B cell (primary cell): ENCODE results near the gene HES7.

Experiments used
- CTCF ChIP-seq: fragments of 200-600 bp; IDR thresholded peaks from one replicate; pipeline ENCODE4 v1.8.0; 2022; ENCODE audit warnings: antibody characterized with exemption, mild to moderate bottlenecking
- EZH2 ChIP-seq: IDR thresholded peaks from 2 replicates; pipeline ENCODE4 v1.6.1; 2012; ENCODE audit warnings: borderline replicate concordance, low read depth, mild to moderate bottlenecking, moderate library complexity, low read length; ENCODE audit not compliant: insufficient read depth, poor library complexity, severe bottlenecking

DNA sequence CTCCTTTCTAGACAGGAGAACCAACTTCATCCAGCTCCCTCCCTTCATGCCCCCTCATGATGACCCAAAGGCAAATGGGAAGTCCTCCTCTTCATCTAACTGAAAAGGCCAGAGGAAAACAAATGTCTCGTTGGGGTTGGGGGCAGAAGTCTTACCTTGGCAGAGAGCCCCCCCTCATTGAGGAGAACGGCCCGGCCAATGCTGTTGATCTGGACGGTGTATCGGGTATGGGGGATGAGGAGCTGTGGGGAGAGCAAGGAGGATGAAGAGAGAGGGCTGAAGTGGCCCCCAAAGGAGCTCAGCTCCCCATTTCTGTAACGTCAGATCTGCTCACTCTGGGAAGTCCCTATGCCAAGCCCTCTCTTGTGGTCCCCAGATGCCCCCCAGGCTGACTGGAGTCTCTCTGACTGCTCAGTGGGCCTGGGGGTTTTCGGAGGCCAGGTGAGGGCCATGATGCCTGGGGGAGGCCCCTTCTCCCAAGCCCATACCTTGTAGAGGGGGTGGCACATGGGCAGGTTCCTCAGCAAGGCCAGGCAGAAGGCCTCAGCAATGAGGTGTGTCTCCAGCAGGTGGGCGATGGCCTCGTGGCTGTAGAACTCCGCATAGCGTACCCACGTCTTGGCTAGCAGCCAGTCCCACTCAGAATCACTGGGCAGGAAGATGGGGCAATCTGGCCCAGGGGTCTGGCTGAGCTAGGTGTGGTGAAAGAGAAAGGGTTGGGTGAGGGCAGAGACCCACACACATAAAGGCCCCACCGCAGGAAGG, 47.2 kb downstream of the HES7 start:
- TF ChIP-seq CTCF (no peak), EZH2 (no peak)
